ENCODE measurements around the gene NTSR1.

Gene NTSR1

GRCh38 chr20:62728028-62728780, 19.6 kb downstream of the NTSR1 start:
- no peak for DNase-seq

GRCh38 chr20:62728781-62729300, 20.2 kb downstream of the NTSR1 start:
- DNase-seq = no peak

GRCh38 chr20:62730481-62730880, 21.8 kb downstream of the NTSR1 start:
- DNase-seq = no peak

- no peak for DNase-seq
These were observed 23.6 kb downstream of the NTSR1 start for GRCh38 chr20:62732031-62732760.

- DNase-seq = no peak
These were observed 24.3 kb downstream of the NTSR1 start for GRCh38 chr20:62732842-62733525.

GRCh38 chr20:62733526-62733842, 24.8 kb downstream of the NTSR1 start:
- no peak for DNase-seq

GRCh38 chr20:62733891-62734290, 25.3 kb downstream of the NTSR1 start:
- no peak for DNase-seq

- DNase-seq = no peak
These were observed 25.7 kb downstream of the NTSR1 start for GRCh38 chr20:62734326-62734725.

- DNase-seq = no peak
These were observed 26.2 kb downstream of the NTSR1 start for GRCh38 chr20:62734881-62735280.

- DNase-seq = no peak
These were observed 26.7 kb downstream of the NTSR1 start for GRCh38 chr20:62735331-62735821.

GRCh38 chr20:62736026-62736406, 27.4 kb downstream of the NTSR1 start:
- DNase-seq = no peak

- no peak for DNase-seq
These were observed 27.9 kb downstream of the NTSR1 start for GRCh38 chr20:62736407-62737071.

GRCh38 chr20:62737271-62737811, 28.7 kb downstream of the NTSR1 start:
- DNase-seq = no peak

GRCh38 chr20:62738025-62738881, 29.6 kb downstream of the NTSR1 start:
- no peak for DNase-seq

- DNase-seq = no peak
These were observed 30.4 kb downstream of the NTSR1 start for GRCh38 chr20:62739067-62739466.

- DNase-seq = no peak
These were observed 31.1 kb downstream of the NTSR1 start for GRCh38 chr20:62739581-62740285.

GRCh38 chr20:62740286-62741141, 31.9 kb downstream of the NTSR1 start:
- no peak for DNase-seq

GRCh38 chr20:62741191-62741691, 32.6 kb downstream of the NTSR1 start:
- DNase-seq = no peak

GRCh38 chr20:62741701-62742491, 33.3 kb downstream of the NTSR1 start:
- DNase-seq = no peak
